Stimulated activated CD8-positive, alpha-beta memory T cell treated with anti-CD3 and anti-CD28 coated beads, Interleukin-4, amount 100 ng/mL, for 4 hours (primary cell): ENCODE data around the gene UBE2F.
"Not testable (repeated sequence)": the region's sequence is repeated elsewhere in the genome, so short reads cannot be mapped to it uniquely, and the experiment has no call there.

Experiments
- DNase-seq, 2 donors: peaks; one replicate each; pipeline ENCODE4 v3.0.0-alpha.2; 2020; ENCODE audit warnings: low read depth in 2 of 2, low spot score in 1 of 2

UBE2F gene

DNA sequence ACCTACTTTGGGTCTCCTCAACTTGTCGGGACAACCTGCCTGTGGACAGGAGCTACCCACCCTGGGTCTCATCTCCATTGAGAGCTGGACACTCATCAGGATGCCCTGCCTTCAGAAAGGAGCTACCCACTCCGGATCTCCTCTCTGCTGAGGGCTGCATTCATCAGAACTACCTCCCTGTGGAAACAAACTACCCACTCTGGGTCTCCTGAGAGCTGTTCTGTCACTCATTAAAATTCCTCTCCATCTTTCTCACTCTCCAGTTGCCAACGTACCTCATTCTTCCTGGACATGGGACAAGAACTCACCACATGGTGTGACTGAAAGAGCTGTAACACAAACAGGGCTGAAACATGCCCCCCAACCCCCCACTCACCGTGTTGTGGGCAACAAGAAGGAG is 22.5 kb upstream of the UBE2F start:
- no peak for DNase-seq

DNA sequence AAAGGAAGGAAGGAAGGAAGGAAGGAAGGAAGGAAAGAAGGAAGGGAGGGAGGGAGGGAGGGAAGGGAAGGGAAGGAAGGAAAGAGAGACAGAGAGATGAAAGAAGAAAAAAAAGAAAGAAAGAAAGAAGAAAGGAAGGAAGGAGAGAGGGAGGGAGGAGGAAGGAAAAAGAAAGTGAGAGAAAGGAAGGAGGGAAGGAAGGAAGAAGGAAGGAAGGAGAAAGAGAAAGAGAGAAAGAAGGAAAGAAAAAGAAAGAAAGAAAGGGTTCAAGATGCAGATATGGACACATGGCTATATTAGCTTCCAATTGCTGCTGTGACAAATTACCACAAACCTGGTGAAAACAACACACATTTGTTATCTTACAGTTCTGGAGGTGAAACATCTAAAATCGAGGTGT is 20.4 kb upstream of the UBE2F start:
- DNase-seq, result no peak

DNA sequence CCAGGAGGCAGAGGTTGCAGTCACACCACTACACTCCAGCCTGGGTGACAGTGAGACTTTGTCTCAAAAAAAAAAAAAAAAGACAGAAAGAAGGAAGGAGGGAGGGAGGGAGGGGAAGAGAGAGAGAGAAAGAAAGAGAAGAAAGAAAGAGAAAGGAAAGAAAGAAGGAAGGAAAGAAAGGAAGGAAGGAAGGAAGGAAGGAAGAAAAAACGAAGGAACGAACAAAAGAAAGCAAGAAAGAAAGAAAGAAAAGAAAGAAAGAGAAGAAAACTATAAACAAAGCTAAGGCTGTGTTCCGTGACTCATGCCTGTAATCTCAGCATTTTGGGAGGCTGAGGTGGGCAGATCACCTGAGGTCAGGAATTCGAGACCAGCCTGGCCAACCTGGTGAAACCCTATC is 15.5 kb upstream of the UBE2F start:
- not testable (repeated sequence) for DNase-seq

DNA sequence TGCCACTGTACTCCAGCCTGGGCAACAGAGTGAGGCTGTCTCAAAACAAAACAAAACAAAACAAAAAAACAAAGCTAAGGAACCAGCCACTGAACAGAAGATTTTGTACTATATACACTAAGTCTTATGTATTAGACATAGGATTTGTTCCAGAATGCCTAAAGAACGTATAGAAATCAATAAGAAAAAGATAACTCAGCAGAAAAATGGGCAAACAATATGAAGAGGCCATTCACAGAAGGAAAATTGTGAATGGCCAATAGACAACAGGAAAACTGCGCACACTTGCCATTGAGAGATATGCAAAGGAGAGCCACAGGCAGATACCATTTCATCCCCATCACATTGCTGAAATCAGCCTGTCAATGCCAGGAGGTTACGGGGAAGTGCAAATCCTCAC is 14.9 kb upstream of the UBE2F start:
- DNase-seq, result no peak

DNA sequence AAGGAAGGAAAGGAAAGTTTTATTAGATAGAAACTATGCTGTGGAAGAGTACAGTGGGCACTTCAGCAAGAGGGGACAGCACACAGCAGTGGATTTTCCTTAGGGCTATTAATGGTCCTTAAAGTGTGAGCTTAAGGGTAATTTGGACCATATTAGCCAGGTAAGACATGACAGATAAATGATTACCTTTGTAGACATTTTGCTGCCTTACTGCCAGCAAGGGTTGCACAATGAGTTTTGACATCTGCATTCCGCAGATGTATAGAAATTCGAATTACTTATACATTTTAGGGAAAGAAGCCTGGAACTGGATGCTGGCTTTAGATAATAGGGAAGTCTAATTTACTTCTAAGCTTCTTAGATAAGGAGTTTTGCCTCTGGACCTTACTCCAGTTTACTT is 14.0 kb upstream of the UBE2F start:
- DNase-seq, result no peak

DNA sequence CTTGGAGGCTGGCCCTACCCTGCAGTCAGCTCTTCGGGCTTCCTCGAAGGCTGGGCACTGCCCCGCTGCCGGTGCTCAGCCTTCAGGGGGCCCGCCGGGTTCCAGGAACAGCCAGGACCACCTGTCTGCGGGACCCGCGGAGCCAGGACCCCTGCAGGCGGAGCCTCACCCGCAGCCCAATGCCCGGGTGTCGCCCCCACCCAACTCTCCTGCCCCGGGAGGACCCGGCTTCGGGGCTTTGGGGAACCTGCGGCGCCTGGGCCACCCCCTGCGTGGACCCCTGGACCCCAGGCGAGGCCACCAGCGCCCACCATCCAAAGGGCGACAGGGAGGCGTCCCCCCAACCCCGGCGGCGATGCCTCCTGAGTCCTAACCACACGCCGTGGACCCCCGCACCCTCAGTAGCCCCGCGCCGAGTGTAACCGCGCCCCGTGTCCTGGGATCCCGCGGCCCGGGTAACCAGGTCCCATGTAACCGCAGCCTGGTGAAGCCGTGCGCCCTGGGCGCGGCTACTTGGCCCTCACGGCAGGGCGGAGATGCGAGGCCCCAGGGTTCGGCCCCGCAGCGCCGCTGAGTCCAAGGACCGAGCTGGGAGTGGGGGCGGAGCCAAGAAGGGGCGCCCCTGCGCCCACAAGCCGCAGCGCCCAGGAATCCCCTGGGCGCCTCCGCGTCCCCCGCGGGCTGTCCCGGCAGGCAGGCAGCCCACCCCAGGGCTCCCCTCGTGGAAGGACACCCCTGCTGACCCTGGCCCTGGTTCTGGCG is 11.0 kb upstream of the UBE2F start:
- no peak for DNase-seq

DNA sequence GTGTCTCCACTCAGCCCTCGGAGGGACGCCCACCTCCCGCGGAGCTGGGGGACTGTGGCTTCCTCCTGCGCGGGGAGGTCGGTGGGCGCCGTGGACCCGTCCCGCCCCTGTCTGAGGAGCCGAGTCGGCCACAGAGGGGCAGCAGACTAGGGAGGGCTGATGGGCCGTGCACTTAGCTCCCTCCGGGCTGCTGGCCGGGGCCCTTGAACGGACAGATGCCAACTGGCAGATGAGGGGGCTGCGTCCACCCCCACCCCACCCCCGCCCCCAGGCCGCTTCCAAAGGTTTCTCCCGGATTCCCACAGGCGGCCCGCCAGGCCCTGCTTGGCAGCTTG is 10.4 kb upstream of the UBE2F start:
- DNase-seq, result no peak

DNA sequence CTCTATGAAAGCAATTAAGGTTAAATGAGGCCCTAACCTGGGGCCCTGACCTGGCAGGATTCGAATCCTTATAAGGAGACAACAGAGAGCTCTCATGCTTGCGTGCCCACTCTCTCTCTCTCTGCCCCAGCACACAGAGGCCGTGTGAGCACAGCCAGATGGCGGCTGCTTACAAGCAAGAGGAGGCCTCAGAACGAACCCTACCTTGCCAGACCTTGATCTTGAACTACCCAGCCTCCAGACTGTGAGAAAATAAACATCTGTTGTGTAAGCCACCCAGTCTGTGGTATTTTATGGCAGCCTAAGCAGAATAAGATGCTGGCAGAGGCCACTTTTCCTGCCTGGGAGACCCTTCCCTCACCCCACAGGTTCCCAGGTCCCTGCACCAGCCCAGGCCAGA is 5.2 kb upstream of the UBE2F start:
- no peak for DNase-seq

DNA sequence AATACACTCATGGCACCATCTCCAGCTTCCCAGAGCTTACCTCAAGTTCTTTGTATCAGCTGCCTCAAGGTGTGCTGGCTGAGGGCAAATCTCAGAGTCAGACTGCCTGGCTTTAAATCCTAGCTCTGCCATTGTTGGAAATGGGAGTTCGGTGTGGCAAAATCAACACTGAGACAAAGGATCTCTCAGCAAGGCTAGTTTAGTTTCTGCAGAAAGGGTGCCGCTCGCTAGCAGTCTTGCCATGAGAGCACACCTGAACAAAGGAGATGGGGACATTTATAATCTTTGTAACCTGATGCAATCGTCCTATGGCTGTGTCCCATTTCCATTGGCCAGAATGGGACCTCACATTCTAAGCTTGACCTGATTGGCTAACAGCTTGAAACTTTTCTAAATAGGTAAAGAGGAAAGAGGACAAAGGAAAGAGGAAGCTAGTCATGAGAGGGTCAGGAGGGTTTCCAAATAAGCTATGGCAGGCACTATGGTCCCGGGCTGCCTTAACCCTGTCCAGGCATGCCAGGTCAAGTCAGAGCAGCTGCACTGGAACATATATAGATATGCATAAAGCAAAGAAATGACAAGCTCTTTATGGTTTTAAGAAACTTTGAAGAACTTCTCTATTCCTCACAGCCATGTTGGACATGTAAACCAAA is 4.3 kb upstream of the UBE2F start:
- DNase-seq, result no peak

DNA sequence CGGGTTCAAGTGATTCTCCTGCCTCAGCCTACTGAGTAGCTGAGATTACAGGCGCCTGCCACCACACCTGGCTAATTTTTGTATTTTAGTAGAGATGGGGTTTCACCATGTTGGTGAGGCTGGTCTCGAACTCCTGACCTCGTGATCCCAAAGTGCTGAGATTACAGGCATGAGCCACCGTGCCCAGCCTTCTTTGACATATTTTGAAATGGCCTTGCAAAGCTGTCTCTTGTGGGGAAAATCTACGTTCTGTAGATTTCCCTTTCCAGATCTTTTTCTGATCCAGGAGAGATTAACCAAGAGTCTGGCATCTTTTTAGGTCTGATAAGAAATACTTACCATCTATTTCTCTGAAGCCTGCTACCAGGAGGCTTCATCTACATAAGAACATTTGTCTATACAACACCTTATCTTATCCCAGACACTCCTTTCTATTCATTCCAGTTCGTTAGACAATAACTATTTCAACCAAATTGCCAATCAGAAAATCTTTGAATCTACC is 3.3 kb upstream of the UBE2F start:
- DNase-seq, result not testable (repeated sequence)

DNA sequence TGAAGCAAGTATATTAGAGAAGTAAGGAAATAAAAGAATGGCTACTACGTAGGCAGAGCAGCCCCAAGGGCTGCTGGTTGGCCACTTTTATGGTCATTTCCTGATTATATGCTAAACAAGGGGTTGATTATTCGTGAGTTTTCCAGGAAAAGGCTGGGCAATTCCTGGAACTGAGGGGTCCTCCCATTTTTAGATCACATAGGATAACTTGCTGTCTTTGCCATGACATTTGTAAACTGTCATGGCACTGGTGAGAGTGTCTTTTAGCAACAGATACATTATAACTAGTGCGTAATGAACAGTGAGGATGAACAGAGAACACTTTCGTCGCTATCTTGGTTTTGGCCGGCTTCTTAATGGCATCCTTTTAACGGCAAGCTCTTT is 2.6 kb upstream of the UBE2F start:
- DNase-seq, result no peak

DNA sequence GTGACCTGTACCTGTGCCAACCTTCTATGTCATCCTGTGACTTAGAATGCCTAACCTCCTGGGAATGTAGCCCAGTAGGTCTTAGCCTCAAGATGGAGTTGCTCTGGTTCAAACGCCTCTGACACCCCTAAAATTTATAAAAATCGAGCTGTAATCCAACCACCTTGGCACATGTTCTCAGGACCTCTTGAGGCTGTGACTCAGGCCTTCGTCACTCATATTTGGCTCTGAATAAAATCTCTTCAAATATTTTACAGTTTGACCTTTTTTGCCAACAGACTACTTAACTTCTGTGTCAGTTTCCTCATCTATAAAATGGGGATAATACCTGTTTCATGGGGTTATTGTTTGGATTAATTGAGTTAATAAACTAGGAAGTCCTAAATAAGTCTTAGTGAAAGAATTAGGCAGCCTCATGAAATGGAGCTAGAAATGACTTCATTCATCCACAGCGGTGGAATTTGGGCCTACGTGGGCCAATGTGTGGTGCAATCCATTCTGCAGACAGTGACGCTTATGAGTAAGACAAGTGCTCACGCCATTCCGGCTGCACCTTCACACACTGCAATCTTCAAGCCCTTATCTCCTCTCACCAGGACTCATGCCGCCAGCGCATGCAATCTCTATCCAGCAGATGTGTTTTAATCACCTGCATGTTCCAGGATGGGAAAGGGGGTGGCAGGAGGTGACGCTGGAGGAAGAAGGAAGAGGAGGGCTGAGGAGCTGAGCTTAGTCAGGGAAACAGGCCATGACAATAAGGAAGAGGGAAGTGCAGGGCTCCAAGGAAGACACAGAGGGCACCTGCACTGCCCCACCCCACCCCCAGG is 2.0 kb upstream of the UBE2F start:
- no peak for DNase-seq

DNA sequence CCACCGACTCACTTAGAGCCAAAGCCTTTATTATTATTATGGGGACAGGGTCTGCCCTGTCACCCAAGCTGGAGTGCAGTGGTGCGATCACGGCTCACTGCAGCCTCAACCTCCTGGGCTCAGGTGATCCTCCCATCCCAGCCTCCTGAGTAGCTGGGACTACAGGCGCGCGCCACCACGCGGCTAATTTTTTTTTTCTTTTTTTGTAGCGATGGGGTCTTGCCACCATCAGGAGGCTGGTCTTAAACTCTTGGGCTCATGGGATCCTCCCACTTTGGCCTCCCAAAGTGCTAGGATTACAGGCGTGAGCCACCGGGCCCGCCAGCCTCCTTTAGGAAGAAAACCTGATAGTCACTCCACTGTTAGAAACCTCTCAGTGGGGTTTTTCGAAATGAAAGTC is 970 bp upstream of the UBE2F start:
- not testable (repeated sequence) for DNase-seq

DNA sequence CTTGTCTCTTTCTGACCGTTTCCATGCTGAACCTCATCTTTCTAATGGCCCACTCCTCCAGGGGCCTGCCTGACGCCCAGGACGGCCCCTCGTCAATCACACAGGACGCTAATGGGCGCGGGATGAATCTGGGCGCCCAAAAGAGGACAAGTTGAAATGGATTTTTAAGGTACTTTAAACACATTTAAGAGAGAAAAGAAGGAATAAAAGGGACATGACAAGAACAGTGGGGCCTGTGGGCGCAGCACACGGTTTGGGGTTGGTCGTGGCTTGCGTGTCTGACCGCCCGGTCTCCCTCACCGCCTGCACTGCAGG is 607 bp upstream of the UBE2F start:
- DNase-seq, result no peak

DNA sequence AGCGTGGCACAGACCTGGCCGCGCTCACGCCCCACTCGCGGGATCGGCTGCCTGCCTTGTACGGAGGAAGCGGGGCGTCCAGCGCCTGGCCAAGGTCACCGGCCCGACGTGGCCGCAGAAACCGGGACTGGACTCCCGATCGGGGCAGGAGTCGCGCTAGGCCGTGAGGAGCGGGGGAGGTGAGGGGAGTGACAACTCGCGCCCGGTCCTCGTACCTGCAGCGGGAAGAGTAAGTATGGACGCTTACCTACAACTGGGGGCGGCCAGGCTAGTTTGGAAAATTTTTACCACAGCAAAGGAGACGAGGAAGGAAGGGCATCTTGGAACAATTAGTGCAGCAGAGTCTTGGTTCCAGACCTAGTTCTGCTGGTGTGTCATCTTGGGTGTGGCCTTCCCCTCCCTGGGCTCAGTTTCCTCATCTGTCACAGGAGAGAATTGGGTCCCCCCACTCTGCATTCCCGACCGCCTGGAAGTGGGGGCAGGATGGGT is 693 bp downstream of the UBE2F start:
- DNase-seq, result no peak

DNA sequence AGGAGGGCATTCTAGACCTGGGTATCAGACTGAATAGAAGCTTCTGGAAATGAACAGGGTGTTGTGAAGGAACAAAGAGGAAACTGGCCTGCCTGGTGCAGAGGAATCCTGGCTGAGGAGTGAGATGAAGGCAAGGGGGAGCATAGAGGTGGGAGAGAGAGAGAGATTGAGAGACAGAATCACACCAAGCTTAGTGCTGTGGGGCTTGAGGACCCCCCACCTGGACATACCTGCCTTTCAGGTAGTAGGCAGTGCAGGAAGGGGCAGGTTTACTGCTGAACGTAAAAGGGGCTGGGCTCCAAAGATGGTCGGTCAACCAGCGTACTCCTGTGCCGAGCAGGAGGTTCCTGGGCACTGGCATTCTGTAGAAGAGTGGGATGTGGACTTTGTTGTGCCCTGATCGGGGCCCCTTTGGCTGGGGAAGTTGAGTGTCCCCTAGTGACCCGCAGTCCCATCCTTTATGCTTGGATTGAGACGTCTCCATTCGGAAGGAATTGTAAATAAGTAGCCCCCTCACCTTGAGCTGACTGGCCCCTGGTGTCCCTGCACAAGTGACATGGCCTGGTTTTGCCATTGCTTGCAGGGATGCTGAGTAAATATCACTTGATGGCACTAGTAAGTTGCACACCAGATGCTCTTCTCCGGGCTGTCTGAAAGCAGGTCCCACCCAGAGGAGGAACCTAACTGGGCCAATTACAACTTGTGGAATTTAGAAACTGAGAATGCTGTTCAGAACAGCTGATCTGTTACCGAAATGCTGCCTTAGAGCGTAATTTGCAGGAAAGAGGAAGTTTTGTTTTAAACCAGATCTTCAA is 1.4 kb downstream of the UBE2F start:
- DNase-seq, result peak in 1 of 2 donors; percentile 31

DNA sequence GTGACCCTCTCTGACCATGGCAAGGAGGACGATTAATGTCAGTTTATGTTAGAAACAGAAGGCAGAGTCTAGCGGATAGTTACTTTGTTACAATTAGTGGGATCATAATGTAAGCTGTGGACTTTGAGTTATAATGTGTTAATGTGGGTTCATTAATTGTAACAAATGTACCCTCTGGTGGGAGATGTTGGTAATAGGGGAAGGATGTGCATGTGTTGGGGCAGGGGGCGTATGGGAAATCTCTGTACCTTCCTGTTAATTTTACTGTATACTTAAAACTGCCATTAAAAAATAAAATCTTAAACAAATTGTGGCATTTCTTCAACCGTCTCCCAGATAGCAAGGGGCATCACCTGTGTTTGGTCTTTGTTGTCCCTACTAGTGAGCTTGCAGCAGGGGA is 4.8 kb downstream of the UBE2F start:
- DNase-seq, result no peak

DNA sequence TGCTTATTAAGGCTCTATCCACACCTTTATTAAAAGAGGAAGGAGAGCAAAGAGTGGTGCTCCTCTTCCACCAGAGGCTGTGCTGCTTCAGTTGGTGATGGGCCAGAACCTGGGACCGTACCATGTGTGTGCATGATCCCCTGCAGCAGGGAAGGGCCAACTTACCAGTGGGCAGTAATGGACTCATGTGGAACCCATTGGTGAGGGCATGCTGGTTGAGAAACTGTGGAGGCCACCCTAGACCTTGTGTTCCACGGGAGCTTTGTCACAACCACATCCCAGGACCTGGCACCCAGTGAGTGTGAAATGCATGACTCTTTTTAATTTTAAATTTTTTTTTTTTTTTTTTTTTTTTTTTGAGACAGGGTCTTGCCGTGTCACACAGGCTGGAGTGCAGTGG is 5.4 kb downstream of the UBE2F start:
- no peak for DNase-seq

DNA sequence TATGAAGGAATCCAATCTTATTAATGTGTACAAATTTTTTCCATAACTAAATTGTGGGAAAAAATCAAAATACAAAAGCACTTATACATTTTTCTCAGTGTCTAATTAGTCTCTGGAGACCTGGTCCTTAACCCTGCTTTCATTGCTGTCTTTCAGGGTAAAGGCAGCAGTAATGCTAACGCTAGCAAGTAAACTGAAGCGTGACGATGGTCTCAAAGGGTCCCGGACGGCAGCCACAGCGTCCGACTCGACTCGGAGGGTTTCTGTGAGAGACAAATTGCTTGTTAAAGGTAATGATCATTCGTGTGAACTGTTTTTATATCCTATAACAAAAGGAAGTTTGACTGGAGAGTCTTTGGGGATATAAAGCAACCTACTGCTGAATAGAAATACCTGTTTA is 6.1 kb downstream of the UBE2F start:
- DNase-seq, result no peak

DNA sequence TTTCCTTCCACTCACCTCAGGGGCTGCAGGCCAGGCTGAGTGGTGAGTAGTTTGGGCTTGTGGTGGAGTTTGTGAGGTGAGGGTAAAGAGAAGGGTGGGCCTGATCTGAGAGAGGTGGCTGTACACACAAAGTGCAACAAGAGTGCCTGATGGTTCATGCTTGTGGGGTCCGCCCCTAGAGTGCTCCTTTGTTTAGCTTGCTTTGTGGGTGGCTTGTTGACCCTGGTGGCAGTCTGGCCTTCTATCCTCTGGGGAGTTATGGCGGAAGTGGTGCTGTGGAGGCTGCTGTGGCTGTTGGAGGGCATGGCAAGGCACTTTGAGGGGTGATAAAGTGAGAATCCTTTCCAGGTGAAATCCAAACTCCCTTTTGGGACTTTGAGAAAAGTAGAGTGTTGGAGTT is 10.6 kb downstream of the UBE2F start:
- DNase-seq, result no peak

DNA sequence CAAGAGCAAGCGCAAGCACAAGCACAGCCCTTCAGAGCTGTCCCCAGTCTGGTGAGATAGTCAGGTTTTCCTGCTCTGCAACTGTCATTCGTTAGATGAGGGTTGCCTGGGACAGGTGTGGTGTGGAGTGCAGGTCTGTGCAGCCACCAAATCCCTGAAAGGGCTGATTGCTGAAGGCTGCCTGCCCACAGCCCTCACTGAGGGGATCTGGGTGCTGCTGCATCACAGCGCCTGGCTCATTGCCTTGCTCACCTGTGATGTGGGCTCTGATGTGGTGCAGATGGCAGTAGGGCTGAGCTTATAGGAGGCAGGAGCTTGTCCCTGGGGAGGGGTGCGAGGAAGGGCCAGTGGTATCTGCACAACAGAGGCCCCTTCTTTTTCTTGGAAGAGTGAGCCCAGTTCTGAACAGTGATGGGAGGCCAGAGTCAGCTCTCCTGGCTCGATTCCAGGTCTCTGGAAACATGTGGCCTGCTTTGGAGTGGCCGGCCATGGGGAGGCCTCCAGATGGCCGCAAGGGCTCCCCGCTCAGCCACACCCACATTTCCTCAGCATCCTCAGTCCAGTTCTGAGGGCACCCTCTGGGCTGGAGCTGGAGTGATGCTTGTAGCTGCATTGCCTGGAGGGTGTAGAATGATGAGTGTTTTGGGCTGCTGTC is 11.4 kb downstream of the UBE2F start:
- no peak for DNase-seq
